HCT116 (cell line): ENCODE results near the gene ATG2B.

Experiments
- EGR1 ChIP-seq: IDR thresholded peaks from 2 replicates; pipeline ENCODE4 v1.6.1; 2012; ENCODE audit warnings: low read depth
- ELF1 ChIP-seq: IDR thresholded peaks from 2 replicates; pipeline ENCODE4 v1.6.1; 2012; ENCODE audit warnings: low read depth, borderline replicate concordance
- EZH2 ChIP-seq: fragments of 200-600 bp; sonication (generic); IDR thresholded peaks from 2 replicates; pipeline ENCODE4 v1.6.1; 2017; ENCODE audit warnings: antibody characterized with exemption, mixed run types
- EZH2phosphoT487 ChIP-seq: fragments of 200-600 bp; IDR thresholded peaks from 2 replicates; pipeline ENCODE4 v1.6.1; 2018; ENCODE audit warnings: antibody characterized with exemption, borderline replicate concordance
- POLR2A ChIP-seq: IDR thresholded peaks from 2 replicates; pipeline ENCODE4 v1.7.0; 2011; ENCODE audit warnings: borderline replicate concordance; ENCODE audit not compliant: insufficient read depth, insufficient read length; ENCODE audit errors: extremely low read depth
- POLR2AphosphoS5 ChIP-seq: IDR thresholded peaks from 2 replicates; pipeline ENCODE4 v1.6.1; 2011; ENCODE audit warnings: mild to moderate bottlenecking, low read depth, low read length, moderate library complexity
- SRF ChIP-seq: IDR thresholded peaks from 2 replicates; pipeline ENCODE4 v1.6.1; 2012; ENCODE audit warnings: low read depth
- YY1 ChIP-seq: IDR thresholded peaks from 2 replicates; pipeline ENCODE4 v1.6.1; 2011; ENCODE audit warnings: low read length, low read depth, moderate library complexity, mild to moderate bottlenecking; ENCODE audit not compliant: insufficient replicate concordance; ENCODE audit errors: extremely low read depth
- ZNF274 ChIP-seq: fragments of 200-500 bp; sonication (Bioruptor generic); IDR thresholded peaks from 2 replicates; pipeline ENCODE4 v1.6.1; 2014; ENCODE audit warnings: mild to moderate bottlenecking, low read depth, low read length, inconsistent platforms
- TF ChIP-seq, protein P1 (sequence below), 3 experiments: fragments of 200-600 bp in 1 of 3; sonication (generic) in 1 of 3; IDR thresholded peaks in 2 of 3; conservative IDR thresholded peaks in 1 of 3; 2 replicates each; pipeline ENCODE4 v1.5.1; 2012 to 2017; ENCODE audit warnings: low read depth in 2 of 3, low read length in 2 of 3, antibody characterized with exemption in 1 of 3, borderline replicate concordance in 1 of 3, control low read depth in 1 of 3, mild to moderate bottlenecking in 1 of 3, mixed read lengths in 1 of 3, mixed run types in 1 of 3, moderate library complexity in 1 of 3; ENCODE audit not compliant: insufficient read depth in 1 of 3
- TF ChIP-seq, protein P2 (sequence below): IDR thresholded peaks from 2 replicates; pipeline ENCODE4 v1.6.1; 2012
- TF ChIP-seq, protein P3 (sequence below): IDR thresholded peaks from 2 replicates; pipeline ENCODE4 v1.6.1; 2011; ENCODE audit warnings: mild to moderate bottlenecking, low read length, moderate library complexity; ENCODE audit not compliant: insufficient replicate concordance; ENCODE audit errors: extremely low read depth
- TF ChIP-seq, protein P4 (sequence below): IDR thresholded peaks from 2 replicates; pipeline ENCODE4 v1.6.1; 2012
- TF ChIP-seq, protein P5 (sequence below): IDR thresholded peaks from 2 replicates; pipeline ENCODE4 v1.6.1; 2012; ENCODE audit warnings: low read depth

DNA sequence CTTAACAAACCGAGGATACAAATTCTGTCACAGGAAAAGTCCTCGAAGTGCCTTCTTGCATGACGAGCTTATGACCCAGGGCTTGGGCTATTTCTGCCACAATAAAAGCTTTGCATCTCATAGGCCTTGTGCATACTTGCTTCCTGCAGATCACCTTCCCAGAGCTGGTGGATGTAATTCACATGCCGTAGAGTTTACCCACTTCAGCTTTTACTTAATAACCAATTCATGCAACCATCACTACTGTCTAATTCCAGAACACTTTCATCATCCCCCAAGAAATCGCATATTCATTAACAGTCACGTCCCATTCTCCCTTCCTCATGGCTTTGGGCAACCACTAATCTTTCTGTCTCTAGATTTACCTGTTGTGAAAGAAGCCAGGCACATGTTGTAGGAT is 116.1 kb downstream of the ATG2B start:
- no peak for TF ChIP-seq POLR2AphosphoS5
- TF ChIP-seq, protein P1, sequence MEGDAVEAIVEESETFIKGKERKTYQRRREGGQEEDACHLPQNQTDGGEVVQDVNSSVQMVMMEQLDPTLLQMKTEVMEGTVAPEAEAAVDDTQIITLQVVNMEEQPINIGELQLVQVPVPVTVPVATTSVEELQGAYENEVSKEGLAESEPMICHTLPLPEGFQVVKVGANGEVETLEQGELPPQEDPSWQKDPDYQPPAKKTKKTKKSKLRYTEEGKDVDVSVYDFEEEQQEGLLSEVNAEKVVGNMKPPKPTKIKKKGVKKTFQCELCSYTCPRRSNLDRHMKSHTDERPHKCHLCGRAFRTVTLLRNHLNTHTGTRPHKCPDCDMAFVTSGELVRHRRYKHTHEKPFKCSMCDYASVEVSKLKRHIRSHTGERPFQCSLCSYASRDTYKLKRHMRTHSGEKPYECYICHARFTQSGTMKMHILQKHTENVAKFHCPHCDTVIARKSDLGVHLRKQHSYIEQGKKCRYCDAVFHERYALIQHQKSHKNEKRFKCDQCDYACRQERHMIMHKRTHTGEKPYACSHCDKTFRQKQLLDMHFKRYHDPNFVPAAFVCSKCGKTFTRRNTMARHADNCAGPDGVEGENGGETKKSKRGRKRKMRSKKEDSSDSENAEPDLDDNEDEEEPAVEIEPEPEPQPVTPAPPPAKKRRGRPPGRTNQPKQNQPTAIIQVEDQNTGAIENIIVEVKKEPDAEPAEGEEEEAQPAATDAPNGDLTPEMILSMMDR (IDR thresholded peaks at IDR 0.05 in 2 of 3, conservative IDR thresholded peaks at IDR 0.05 in 1 of 3; ENCODE audit: borderline replicate concordance in 1 of 3, insufficient read depth in 1 of 3, low read depth in 2 of 3, low read length in 2 of 3) = no peak
- no peak for TF ChIP-seq POLR2A
- TF ChIP-seq EZH2phosphoT487 = no peak
- TF ChIP-seq EZH2 = no peak
- TF ChIP-seq, protein P2, sequence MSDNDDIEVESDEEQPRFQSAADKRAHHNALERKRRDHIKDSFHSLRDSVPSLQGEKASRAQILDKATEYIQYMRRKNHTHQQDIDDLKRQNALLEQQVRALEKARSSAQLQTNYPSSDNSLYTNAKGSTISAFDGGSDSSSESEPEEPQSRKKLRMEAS = no peak
- no peak for TF ChIP-seq SRF
- no peak for TF ChIP-seq YY1
- no peak for TF ChIP-seq ELF1
- TF ChIP-seq, protein P3, sequence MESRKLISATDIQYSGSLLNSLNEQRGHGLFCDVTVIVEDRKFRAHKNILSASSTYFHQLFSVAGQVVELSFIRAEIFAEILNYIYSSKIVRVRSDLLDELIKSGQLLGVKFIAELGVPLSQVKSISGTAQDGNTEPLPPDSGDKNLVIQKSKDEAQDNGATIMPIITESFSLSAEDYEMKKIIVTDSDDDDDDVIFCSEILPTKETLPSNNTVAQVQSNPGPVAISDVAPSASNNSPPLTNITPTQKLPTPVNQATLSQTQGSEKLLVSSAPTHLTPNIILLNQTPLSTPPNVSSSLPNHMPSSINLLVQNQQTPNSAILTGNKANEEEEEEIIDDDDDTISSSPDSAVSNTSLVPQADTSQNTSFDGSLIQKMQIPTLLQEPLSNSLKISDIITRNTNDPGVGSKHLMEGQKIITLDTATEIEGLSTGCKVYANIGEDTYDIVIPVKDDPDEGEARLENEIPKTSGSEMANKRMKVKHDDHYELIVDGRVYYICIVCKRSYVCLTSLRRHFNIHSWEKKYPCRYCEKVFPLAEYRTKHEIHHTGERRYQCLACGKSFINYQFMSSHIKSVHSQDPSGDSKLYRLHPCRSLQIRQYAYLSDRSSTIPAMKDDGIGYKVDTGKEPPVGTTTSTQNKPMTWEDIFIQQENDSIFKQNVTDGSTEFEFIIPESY = no peak
- no peak for TF ChIP-seq ZNF274
- TF ChIP-seq, protein P4, sequence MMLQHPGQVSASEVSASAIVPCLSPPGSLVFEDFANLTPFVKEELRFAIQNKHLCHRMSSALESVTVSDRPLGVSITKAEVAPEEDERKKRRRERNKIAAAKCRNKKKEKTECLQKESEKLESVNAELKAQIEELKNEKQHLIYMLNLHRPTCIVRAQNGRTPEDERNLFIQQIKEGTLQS = no peak
- TF ChIP-seq, protein P5, sequence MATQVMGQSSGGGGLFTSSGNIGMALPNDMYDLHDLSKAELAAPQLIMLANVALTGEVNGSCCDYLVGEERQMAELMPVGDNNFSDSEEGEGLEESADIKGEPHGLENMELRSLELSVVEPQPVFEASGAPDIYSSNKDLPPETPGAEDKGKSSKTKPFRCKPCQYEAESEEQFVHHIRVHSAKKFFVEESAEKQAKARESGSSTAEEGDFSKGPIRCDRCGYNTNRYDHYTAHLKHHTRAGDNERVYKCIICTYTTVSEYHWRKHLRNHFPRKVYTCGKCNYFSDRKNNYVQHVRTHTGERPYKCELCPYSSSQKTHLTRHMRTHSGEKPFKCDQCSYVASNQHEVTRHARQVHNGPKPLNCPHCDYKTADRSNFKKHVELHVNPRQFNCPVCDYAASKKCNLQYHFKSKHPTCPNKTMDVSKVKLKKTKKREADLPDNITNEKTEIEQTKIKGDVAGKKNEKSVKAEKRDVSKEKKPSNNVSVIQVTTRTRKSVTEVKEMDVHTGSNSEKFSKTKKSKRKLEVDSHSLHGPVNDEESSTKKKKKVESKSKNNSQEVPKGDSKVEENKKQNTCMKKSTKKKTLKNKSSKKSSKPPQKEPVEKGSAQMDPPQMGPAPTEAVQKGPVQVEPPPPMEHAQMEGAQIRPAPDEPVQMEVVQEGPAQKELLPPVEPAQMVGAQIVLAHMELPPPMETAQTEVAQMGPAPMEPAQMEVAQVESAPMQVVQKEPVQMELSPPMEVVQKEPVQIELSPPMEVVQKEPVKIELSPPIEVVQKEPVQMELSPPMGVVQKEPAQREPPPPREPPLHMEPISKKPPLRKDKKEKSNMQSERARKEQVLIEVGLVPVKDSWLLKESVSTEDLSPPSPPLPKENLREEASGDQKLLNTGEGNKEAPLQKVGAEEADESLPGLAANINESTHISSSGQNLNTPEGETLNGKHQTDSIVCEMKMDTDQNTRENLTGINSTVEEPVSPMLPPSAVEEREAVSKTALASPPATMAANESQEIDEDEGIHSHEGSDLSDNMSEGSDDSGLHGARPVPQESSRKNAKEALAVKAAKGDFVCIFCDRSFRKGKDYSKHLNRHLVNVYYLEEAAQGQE = no peak
- no peak for TF ChIP-seq EGR1
